ENCODE results near the gene ASB13.
A peak's percentile ranks its signal among the peaks of the same experiment; 100 is the strongest.

The ASB13 gene

DNA sequence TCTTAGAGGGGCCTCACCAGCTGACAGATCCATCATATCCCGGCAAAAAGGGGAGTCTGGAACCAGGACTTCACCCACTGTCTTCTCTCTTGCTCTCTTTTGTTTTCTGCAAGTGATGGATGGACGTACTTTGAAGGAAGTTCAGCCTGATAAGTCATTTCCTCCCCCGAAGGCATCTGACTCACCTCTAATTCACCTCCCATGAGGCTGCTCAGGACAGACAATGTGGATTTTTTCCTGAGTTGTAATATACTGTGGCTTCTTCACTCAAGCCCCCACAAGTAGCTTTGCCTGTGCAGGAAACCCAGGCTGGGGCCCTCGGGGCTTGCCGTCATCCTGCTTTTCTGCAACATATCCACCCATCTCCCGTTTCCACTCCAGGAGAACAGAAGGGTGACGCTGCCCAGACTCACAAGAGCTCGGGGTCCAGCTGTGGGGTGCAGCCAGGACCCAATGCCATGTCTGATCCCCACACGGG, 70.4 kb downstream of the ASB13 start:
- no peaks in the 10 kb centered on the region for H3K9me3 ChIP-seq (replicated peaks in 1 of 2; ENCODE audit: control insufficient read depth in 2 of 2, insufficient read depth in 1 of 2, low read depth in 1 of 2, low read length in 2 of 2)
- no peak overlapping the region for H3K4ac ChIP-seq (ENCODE audit: low read length)
- H2BK12ac ChIP-seq (ENCODE audit: low read length), result no peak overlapping the region
- H3K14ac ChIP-seq (ENCODE audit: low read length), result no peak overlapping the region
- peak overlapping the region; percentile 11 for H2AK5ac ChIP-seq (ENCODE audit: low read depth, low read length)
- no peak overlapping the region for H4K8ac ChIP-seq (ENCODE audit: low read depth, low read length)
- H3K9ac ChIP-seq (ENCODE audit: low read depth, low read length, poor library complexity), result no peak overlapping the region
- no peak overlapping the region for H2BK15ac ChIP-seq (ENCODE audit: low read length)
- WGBS, 2 donors (ENCODE audit: extremely low coverage in 2 of 2, insufficient read length in 2 of 2, insufficient replicate concordance in 1 of 2), result no CpG with 5 or more reads among the region's 9 CpGs
- H3K4me1 ChIP-seq (ENCODE audit: control insufficient read depth in 2 of 2, insufficient read depth in 1 of 2, low read depth in 1 of 2, low read length in 2 of 2), result peaks cover 15 to 25% of the 10 kb centered on the region in 2 donors
- DNase-seq (ENCODE audit: low spot score), result no peak
- no peak overlapping the region for H3K27ac ChIP-seq (replicated peaks; ENCODE audit: low read length)
- no peak overlapping the region for H3K23ac ChIP-seq (ENCODE audit: low read depth, low read length, poor library complexity)
- H3K27me3 ChIP-seq (ENCODE audit: control insufficient read depth in 3 of 3, insufficient read depth in 3 of 3, low read depth in 1 of 3, low read length in 3 of 3), result no peaks in the 10 kb centered on the region
- no peak overlapping the region for H3K4me2 ChIP-seq (ENCODE audit: insufficient read depth, low read length, poor library complexity, severe bottlenecking)
- H2AFZ ChIP-seq (ENCODE audit: low read length), result peak overlapping the region; percentile 45
- H2BK120ac ChIP-seq (ENCODE audit: low read depth, low read length), result no peak overlapping the region
- H3K79me1 ChIP-seq (ENCODE audit: low read depth, low read length), result no peaks in the 10 kb centered on the region
- no peaks in the 10 kb centered on the region for H3K36me3 ChIP-seq (replicated peaks in 1 of 2; ENCODE audit: control insufficient read depth in 2 of 2, insufficient read depth in 2 of 2, low read length in 2 of 2)
- H4K91ac ChIP-seq (ENCODE audit: low read depth, low read length, poor library complexity), result no peak overlapping the region
- H3K4me3 ChIP-seq (ENCODE audit: low read length in 2 of 2), result no peak overlapping the region
- no peak overlapping the region for H2BK5ac ChIP-seq (ENCODE audit: low read length)
- no peak overlapping the region for H3K18ac ChIP-seq (ENCODE audit: low read length)

GRCh38 chr10:5595591-5595990, 70.8 kb downstream of the ASB13 start:
- Histone ChIP-seq H2AK5ac (ENCODE audit: low read depth, low read length) (no peak overlapping the region), H3K27me3 (ENCODE audit: control insufficient read depth in 3 of 3, insufficient read depth in 3 of 3, low read depth in 1 of 3, low read length in 3 of 3) (no peaks in the 10 kb centered on the region), H2BK120ac (ENCODE audit: low read depth, low read length) (no peak overlapping the region), H3K9me3 (replicated peaks in 1 of 2; ENCODE audit: control insufficient read depth in 2 of 2, insufficient read depth in 1 of 2, low read depth in 1 of 2, low read length in 2 of 2) (no peaks in the 10 kb centered on the region), H2AFZ (ENCODE audit: low read length) (peak overlapping the region; percentile 45), H3K4me3 (ENCODE audit: low read length in 2 of 2) (no peak overlapping the region), H4K91ac (ENCODE audit: low read depth, low read length, poor library complexity) (no peak overlapping the region), H2BK12ac (ENCODE audit: low read length) (no peak overlapping the region), H3K4me2 (ENCODE audit: insufficient read depth, low read length, poor library complexity, severe bottlenecking) (no peak overlapping the region), H3K4me1 (ENCODE audit: control insufficient read depth in 2 of 2, insufficient read depth in 1 of 2, low read depth in 1 of 2, low read length in 2 of 2) (peaks cover 18 to 28% of the 10 kb centered on the region in 2 donors), H2BK15ac (ENCODE audit: low read length) (no peak overlapping the region), H2BK5ac (ENCODE audit: low read length) (no peak overlapping the region), H3K23ac (ENCODE audit: low read depth, low read length, poor library complexity) (no peak overlapping the region), H3K27ac (replicated peaks; ENCODE audit: low read length) (no peak overlapping the region), H3K14ac (ENCODE audit: low read length) (no peak overlapping the region), H3K18ac (ENCODE audit: low read length) (peak overlapping the region; percentile 11), H3K4ac (ENCODE audit: low read length) (no peak overlapping the region), H3K9ac (ENCODE audit: low read depth, low read length, poor library complexity) (no peak overlapping the region), H3K36me3 (replicated peaks in 1 of 2; ENCODE audit: control insufficient read depth in 2 of 2, insufficient read depth in 2 of 2, low read length in 2 of 2) (no peaks in the 10 kb centered on the region), H4K8ac (ENCODE audit: low read depth, low read length) (no peak overlapping the region), H3K79me1 (ENCODE audit: low read depth, low read length) (no peaks in the 10 kb centered on the region)
- no CpG with 5 or more reads among the region's 7 CpGs for WGBS, 2 donors (ENCODE audit: extremely low coverage in 2 of 2, insufficient read length in 2 of 2, insufficient replicate concordance in 1 of 2)
- no peak for DNase-seq (ENCODE audit: low spot score)

- no peak overlapping the region for H3K9ac ChIP-seq (ENCODE audit: low read depth, low read length, poor library complexity)
- no peak overlapping the region for H2BK15ac ChIP-seq (ENCODE audit: low read length)
- H2AFZ ChIP-seq (ENCODE audit: low read length), result no peak overlapping the region
- no peak overlapping the region for H2BK120ac ChIP-seq (ENCODE audit: low read depth, low read length)
- no peak overlapping the region for H2AK5ac ChIP-seq (ENCODE audit: low read depth, low read length)
- WGBS, 2 donors (ENCODE audit: extremely low coverage in 2 of 2, insufficient read length in 2 of 2, insufficient replicate concordance in 1 of 2), result no CpG with 5 or more reads among the region's 5 CpGs
- H4K8ac ChIP-seq (ENCODE audit: low read depth, low read length), result no peak overlapping the region
- no peaks in the 10 kb centered on the region for H3K27me3 ChIP-seq (ENCODE audit: control insufficient read depth in 3 of 3, insufficient read depth in 3 of 3, low read depth in 1 of 3, low read length in 3 of 3)
- no peak overlapping the region for H4K91ac ChIP-seq (ENCODE audit: low read depth, low read length, poor library complexity)
- no peak overlapping the region for H3K4me2 ChIP-seq (ENCODE audit: insufficient read depth, low read length, poor library complexity, severe bottlenecking)
- H2BK12ac ChIP-seq (ENCODE audit: low read length), result no peak overlapping the region
- H3K4ac ChIP-seq (ENCODE audit: low read length), result no peak overlapping the region
- H3K9me3 ChIP-seq (replicated peaks in 1 of 2; ENCODE audit: control insufficient read depth in 2 of 2, insufficient read depth in 1 of 2, low read depth in 1 of 2, low read length in 2 of 2), result no peaks in the 10 kb centered on the region
- H3K79me1 ChIP-seq (ENCODE audit: low read depth, low read length), result no peaks in the 10 kb centered on the region
- H3K4me1 ChIP-seq (ENCODE audit: control insufficient read depth in 2 of 2, insufficient read depth in 1 of 2, low read depth in 1 of 2, low read length in 2 of 2), result peaks cover 22 to 28% of the 10 kb centered on the region in 2 donors
- no peak overlapping the region for H3K27ac ChIP-seq (replicated peaks; ENCODE audit: low read length)
- no peak overlapping the region for H3K14ac ChIP-seq (ENCODE audit: low read length)
- DNase-seq (ENCODE audit: low spot score), result no peak
- no peak overlapping the region for H3K4me3 ChIP-seq (ENCODE audit: low read length in 2 of 2)
- no peak overlapping the region for H3K23ac ChIP-seq (ENCODE audit: low read depth, low read length, poor library complexity)
- H2BK5ac ChIP-seq (ENCODE audit: low read length), result no peak overlapping the region
- no peaks in the 10 kb centered on the region for H3K36me3 ChIP-seq (replicated peaks in 1 of 2; ENCODE audit: control insufficient read depth in 2 of 2, insufficient read depth in 2 of 2, low read length in 2 of 2)
- H3K18ac ChIP-seq (ENCODE audit: low read length), result no peak overlapping the region
These were observed 71.3 kb downstream of the ASB13 start for GRCh38 chr10:5595095-5595494.

- Histone ChIP-seq H3K4ac (ENCODE audit: low read length) (no peak overlapping the region), H3K36me3 (replicated peaks in 1 of 2; ENCODE audit: control insufficient read depth in 2 of 2, insufficient read depth in 2 of 2, low read length in 2 of 2) (no peaks in the 10 kb centered on the region), H2BK5ac (ENCODE audit: low read length) (no peak overlapping the region), H3K9me3 (replicated peaks in 1 of 2; ENCODE audit: control insufficient read depth in 2 of 2, insufficient read depth in 1 of 2, low read depth in 1 of 2, low read length in 2 of 2) (no peaks in the 10 kb centered on the region), H3K4me1 (ENCODE audit: control insufficient read depth in 2 of 2, insufficient read depth in 1 of 2, low read depth in 1 of 2, low read length in 2 of 2) (peaks cover 23 to 27% of the 10 kb centered on the region in 2 donors), H3K27me3 (ENCODE audit: control insufficient read depth in 3 of 3, insufficient read depth in 3 of 3, low read depth in 1 of 3, low read length in 3 of 3) (no peaks in the 10 kb centered on the region), H2BK120ac (ENCODE audit: low read depth, low read length) (no peak overlapping the region), H2BK15ac (ENCODE audit: low read length) (no peak overlapping the region), H2BK12ac (ENCODE audit: low read length) (no peak overlapping the region), H2AFZ (ENCODE audit: low read length) (peak overlapping the region; percentile 81), H3K9ac (ENCODE audit: low read depth, low read length, poor library complexity) (no peak overlapping the region), H3K14ac (ENCODE audit: low read length) (no peak overlapping the region), H4K91ac (ENCODE audit: low read depth, low read length, poor library complexity) (no peak overlapping the region), H3K27ac (replicated peaks; ENCODE audit: low read length) (no peak overlapping the region), H3K23ac (ENCODE audit: low read depth, low read length, poor library complexity) (no peak overlapping the region), H3K4me2 (ENCODE audit: insufficient read depth, low read length, poor library complexity, severe bottlenecking) (no peak overlapping the region), H2AK5ac (ENCODE audit: low read depth, low read length) (no peak overlapping the region), H3K18ac (ENCODE audit: low read length) (peak overlapping the region; percentile 40), H3K79me1 (ENCODE audit: low read depth, low read length) (no peaks in the 10 kb centered on the region), H3K4me3 (ENCODE audit: low read length in 2 of 2) (no peak overlapping the region), H4K8ac (ENCODE audit: low read depth, low read length) (no peak overlapping the region)
- no peak for DNase-seq (ENCODE audit: low spot score)
- no CpG with 5 or more reads among the region's 14 CpGs for WGBS, 2 donors (ENCODE audit: extremely low coverage in 2 of 2, insufficient read length in 2 of 2, insufficient replicate concordance in 1 of 2)
These were observed 71.9 kb downstream of the ASB13 start for GRCh38 chr10:5594271-5595049.
